Panc1 (cell line): Measurements from ENCODE around the gene COQ8A. TPM values are rescaled to one million over a fixed set of nuclear protein-coding genes. Genes with fewer than 3 reads are reported as not detected.

ENCODE experiments used
- ATAC-seq: fragments of 200-7000 bp; cut with Tn5 transposase; 2 replicates; pipeline ENCODE4 v1.9.1; 2020; ENCODE audit warnings: mild to moderate bottlenecking, moderate library complexity
- BruUV-seq: library from RNA; stranded (reverse); fragments of 400-500 nt; replicated peaks from 2 replicates; lab custom pipeline; 2021; lab: Mats Ljungman, UMichigan
- CTCF ChIA-PET: fragments of 300-600 bp; sonication (Branson Sonifier 250); formaldehyde crosslinking; loops from one replicate; lab custom pipeline; 2022; ENCODE audit warnings: antibody characterized with exemption; lab: Charles Lee
- POLR2A ChIA-PET: fragments of 300-600 bp; sonication (Branson Sonifier 250); formaldehyde crosslinking; loops from one replicate; lab custom pipeline; 2022; ENCODE audit warnings: antibody characterized with exemption; lab: Charles Lee
- DNase-seq: peaks from one replicate; pipeline ENCODE4 v3.0.0-alpha.2; 2010; ENCODE audit warnings: low read depth, low spot score
- H3K27ac ChIP-seq: 2 replicates; pipeline ENCODE4 v1.5.1; 2011; ENCODE audit warnings: mild to moderate bottlenecking, low read length, inconsistent platforms
- H3K27me3 ChIP-seq: fragments of 200-500 bp; sonication (Bioruptor generic); 2 replicates; pipeline ENCODE4 v1.6.0; 2014; ENCODE audit warnings: low read length, inconsistent platforms; ENCODE audit not compliant: control insufficient read depth, insufficient read depth
- H3K36me3 ChIP-seq: fragments of 200-500 bp; sonication (Bioruptor generic); 2 replicates; pipeline ENCODE4 v1.5.1; 2014; ENCODE audit warnings: inconsistent platforms, mild to moderate bottlenecking, low read length, moderate library complexity; ENCODE audit not compliant: control insufficient read depth, insufficient read depth
- H3K4me1 ChIP-seq: 2 replicates; pipeline ENCODE4 v1.5.1; 2011; ENCODE audit warnings: inconsistent platforms, mild to moderate bottlenecking, low read length, moderate library complexity; ENCODE audit not compliant: control insufficient read depth, insufficient read depth
- H3K4me3 ChIP-seq, 2 experiments: 2 replicates each; pipeline ENCODE4 v1.5.1; 2011 to 2012; ENCODE audit warnings: low read depth in 2 of 2, low read length in 2 of 2, mild to moderate bottlenecking in 2 of 2, inconsistent platforms in 1 of 2, moderate library complexity in 1 of 2
- H3K9me3 ChIP-seq: fragments of 200-500 bp; sonication (Bioruptor generic); 2 replicates; pipeline ENCODE4 v1.5.1; 2014; ENCODE audit warnings: low read depth, mild to moderate bottlenecking, inconsistent platforms, low read length, moderate library complexity; ENCODE audit not compliant: control insufficient read depth, insufficient read depth
- POLR2AphosphoS5 ChIP-seq: IDR thresholded peaks from 2 replicates; pipeline ENCODE4 v1.6.1; 2012; ENCODE audit warnings: mild to moderate bottlenecking, low read depth, low read length, moderate library complexity
- REST ChIP-seq, 2 experiments: IDR thresholded peaks; 2 replicates each; pipeline ENCODE4 v1.6.1; 2011 to 2012; ENCODE audit warnings: low read depth in 2 of 2, control low read depth in 1 of 2, low read length in 1 of 2, mild to moderate bottlenecking in 1 of 2, moderate library complexity in 1 of 2; ENCODE audit not compliant: insufficient read depth in 1 of 2
- SIN3A ChIP-seq: IDR thresholded peaks from 2 replicates; pipeline ENCODE4 v1.6.1; 2012; ENCODE audit warnings: low read depth, mild to moderate bottlenecking, low read length, moderate library complexity, borderline replicate concordance; ENCODE audit not compliant: insufficient read depth
- TCF7L2 ChIP-seq: IDR thresholded peaks from 2 replicates; pipeline ENCODE4 v1.6.1; 2011; ENCODE audit warnings: mild to moderate bottlenecking, low read depth, low read length, inconsistent platforms
- in situ Hi-C: cut with HindIII; loops from 2 replicates; pipeline ENCODE4 v1.10.0; 2016; ENCODE audit warnings: low sequenced_read_pairs, low pct_unique_long_range_greater_than_20kb
- intact Hi-C: fragments of 100-400 bp; cut with micrococcal nuclease; formaldehyde crosslinking; loops from one replicate; pipeline ENCODE4 v1.10.0; 2022; ENCODE audit not compliant: unreplicated experiment
- total RNA-seq: library from RNA; stranded (reverse); gene quantifications from one replicate; pipeline ENCODE4 v1.2.1, GENCODE V29; 2021; ENCODE audit not compliant: unreplicated experiment
- TF ChIP-seq, protein P1 (sequence below): fragments of 450-650 bp; IDR thresholded peaks from 2 replicates; pipeline ENCODE4 v1.5.1; 2017; ENCODE audit warnings: mild to moderate bottlenecking

The COQ8A gene
- total RNA-seq, 1 experiment from 2014 or later, result 15.1 TPM

GRCh38 chr1:226987623-226988333 lies 47.7 kb downstream of the COQ8A start:
- CTCF ChIA-PET, result no interaction called here
- no peak for ATAC-seq
- no peaks in the 10 kb centered on the region for H3K36me3 ChIP-seq
- H3K27me3 ChIP-seq, result no peaks in the 10 kb centered on the region
- BruUV-seq, result no TSS peak
- no peaks in the 10 kb centered on the region for H3K4me1 ChIP-seq
- intact Hi-C loops (no loop called here), in situ Hi-C loops (no loop called here)
- no peak overlapping the region for H3K27ac ChIP-seq
- POLR2A ChIA-PET, result no interaction called here
- TF ChIP-seq SIN3A, result no peak
- TF ChIP-seq TCF7L2, result no peak
- TF ChIP-seq, protein P1, sequence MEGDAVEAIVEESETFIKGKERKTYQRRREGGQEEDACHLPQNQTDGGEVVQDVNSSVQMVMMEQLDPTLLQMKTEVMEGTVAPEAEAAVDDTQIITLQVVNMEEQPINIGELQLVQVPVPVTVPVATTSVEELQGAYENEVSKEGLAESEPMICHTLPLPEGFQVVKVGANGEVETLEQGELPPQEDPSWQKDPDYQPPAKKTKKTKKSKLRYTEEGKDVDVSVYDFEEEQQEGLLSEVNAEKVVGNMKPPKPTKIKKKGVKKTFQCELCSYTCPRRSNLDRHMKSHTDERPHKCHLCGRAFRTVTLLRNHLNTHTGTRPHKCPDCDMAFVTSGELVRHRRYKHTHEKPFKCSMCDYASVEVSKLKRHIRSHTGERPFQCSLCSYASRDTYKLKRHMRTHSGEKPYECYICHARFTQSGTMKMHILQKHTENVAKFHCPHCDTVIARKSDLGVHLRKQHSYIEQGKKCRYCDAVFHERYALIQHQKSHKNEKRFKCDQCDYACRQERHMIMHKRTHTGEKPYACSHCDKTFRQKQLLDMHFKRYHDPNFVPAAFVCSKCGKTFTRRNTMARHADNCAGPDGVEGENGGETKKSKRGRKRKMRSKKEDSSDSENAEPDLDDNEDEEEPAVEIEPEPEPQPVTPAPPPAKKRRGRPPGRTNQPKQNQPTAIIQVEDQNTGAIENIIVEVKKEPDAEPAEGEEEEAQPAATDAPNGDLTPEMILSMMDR, result no peak
- no peak for TF ChIP-seq REST (IDR thresholded peaks at IDR 0.05; ENCODE audit: insufficient read depth in 1 of 2, low read depth in 2 of 2, low read length in 1 of 2)
- no peak for TF ChIP-seq POLR2AphosphoS5
- H3K4me3 ChIP-seq, result no peak overlapping the region
- DNase-seq, result no peak
- H3K9me3 ChIP-seq, result no peaks in the 10 kb centered on the region

- Histone ChIP-seq H3K27ac (no peak overlapping the region), H3K4me3 (no peak overlapping the region), H3K36me3 (no peaks in the 10 kb centered on the region), H3K4me1 (no peaks in the 10 kb centered on the region), H3K9me3 (no peaks in the 10 kb centered on the region), H3K27me3 (no peaks in the 10 kb centered on the region)
- ChIA-PET CTCF (no interaction called here), POLR2A (no interaction called here)
- DNase-seq (no peak), ATAC-seq (no peak)
- intact Hi-C loops (no loop called here), in situ Hi-C loops (no loop called here)
- no TSS peak for BruUV-seq
- TF ChIP-seq REST (IDR thresholded peaks at IDR 0.05; ENCODE audit: insufficient read depth in 1 of 2, low read depth in 2 of 2, low read length in 1 of 2) (no peak), TCF7L2 (no peak), SIN3A (no peak), POLR2AphosphoS5 (no peak)
- TF ChIP-seq, protein P1, result no peak
Measured at GRCh38 chr1:226988334-226988666, 48.2 kb downstream of the COQ8A start.
